Measurements from ENCODE around the gene CYP46A1.

DNA sequence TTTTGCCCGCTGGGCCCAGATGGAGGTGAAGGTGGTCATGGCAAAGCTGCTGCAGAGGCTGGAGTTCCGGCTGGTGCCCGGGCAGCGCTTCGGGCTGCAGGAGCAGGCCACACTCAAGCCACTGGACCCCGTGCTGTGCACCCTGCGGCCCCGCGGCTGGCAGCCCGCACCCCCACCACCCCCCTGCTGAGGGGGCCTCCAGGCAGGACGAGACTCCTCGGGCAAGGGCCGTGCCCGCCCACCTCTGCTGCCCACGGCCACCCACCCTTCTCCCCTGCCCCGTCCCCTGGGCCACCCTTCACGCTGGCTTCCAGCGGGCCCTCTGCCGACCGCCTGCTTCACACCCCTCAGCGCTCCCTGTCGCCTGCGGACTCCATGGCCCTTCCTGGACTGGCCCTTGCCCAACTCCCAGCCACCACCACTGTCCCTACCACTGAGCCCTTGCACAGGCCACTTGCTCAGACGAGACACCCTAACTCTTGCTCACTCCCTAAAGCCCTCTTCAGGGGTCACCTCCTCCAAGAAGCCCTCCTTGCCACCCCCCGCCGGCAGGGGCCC lies 42.5 kb downstream of the CYP46A1 start:
- TF ChIP-seq ZNF785 (tag by site-specific recombination; IDR thresholded peaks at IDR 0.05), result no peak
- no peak for TF ChIP-seq REST (tag by site-specific recombination; IDR thresholded peaks at IDR 0.05)
- TF ChIP-seq ZNF26 (tag by site-specific recombination; IDR thresholded peaks at IDR 0.05), result no peak
- TF ChIP-seq ZBTB7A (tag by site-specific recombination; IDR thresholded peaks at IDR 0.05; ENCODE audit: low read depth), result no peak
- TF ChIP-seq ZNF513 (tag by site-specific recombination; IDR thresholded peaks at IDR 0.05), result no peak
- no peak for TF ChIP-seq ZNF677 (tag by site-specific recombination; IDR thresholded peaks at IDR 0.05)
- TF ChIP-seq, protein P1, sequence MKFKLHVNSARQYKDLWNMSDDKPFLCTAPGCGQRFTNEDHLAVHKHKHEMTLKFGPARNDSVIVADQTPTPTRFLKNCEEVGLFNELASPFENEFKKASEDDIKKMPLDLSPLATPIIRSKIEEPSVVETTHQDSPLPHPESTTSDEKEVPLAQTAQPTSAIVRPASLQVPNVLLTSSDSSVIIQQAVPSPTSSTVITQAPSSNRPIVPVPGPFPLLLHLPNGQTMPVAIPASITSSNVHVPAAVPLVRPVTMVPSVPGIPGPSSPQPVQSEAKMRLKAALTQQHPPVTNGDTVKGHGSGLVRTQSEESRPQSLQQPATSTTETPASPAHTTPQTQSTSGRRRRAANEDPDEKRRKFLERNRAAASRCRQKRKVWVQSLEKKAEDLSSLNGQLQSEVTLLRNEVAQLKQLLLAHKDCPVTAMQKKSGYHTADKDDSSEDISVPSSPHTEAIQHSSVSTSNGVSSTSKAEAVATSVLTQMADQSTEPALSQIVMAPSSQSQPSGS (tag by site-specific recombination; IDR thresholded peaks at IDR 0.05; ENCODE audit: low read depth), result no peak
- no peak for TF ChIP-seq ZNF274 (IDR thresholded peaks at IDR 0.05; ENCODE audit: low read length)
- TF ChIP-seq ZNF274 (tag by site-specific recombination; IDR thresholded peaks at IDR 0.05; ENCODE audit: borderline replicate concordance), result no peak
- TF ChIP-seq, protein P2, sequence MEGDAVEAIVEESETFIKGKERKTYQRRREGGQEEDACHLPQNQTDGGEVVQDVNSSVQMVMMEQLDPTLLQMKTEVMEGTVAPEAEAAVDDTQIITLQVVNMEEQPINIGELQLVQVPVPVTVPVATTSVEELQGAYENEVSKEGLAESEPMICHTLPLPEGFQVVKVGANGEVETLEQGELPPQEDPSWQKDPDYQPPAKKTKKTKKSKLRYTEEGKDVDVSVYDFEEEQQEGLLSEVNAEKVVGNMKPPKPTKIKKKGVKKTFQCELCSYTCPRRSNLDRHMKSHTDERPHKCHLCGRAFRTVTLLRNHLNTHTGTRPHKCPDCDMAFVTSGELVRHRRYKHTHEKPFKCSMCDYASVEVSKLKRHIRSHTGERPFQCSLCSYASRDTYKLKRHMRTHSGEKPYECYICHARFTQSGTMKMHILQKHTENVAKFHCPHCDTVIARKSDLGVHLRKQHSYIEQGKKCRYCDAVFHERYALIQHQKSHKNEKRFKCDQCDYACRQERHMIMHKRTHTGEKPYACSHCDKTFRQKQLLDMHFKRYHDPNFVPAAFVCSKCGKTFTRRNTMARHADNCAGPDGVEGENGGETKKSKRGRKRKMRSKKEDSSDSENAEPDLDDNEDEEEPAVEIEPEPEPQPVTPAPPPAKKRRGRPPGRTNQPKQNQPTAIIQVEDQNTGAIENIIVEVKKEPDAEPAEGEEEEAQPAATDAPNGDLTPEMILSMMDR (tag by site-specific recombination; IDR thresholded peaks at IDR 0.05), result no peak
- no peak for TF ChIP-seq PBX3 (CRISPR knock-in tag; IDR thresholded peaks at IDR 0.05)
- TF ChIP-seq ZNF280D (tag by site-specific recombination; IDR thresholded peaks at IDR 0.05), result no peak
- TF ChIP-seq ZBTB20 (tag by site-specific recombination; IDR thresholded peaks at IDR 0.05), result no peak
